Chondrocyte (in vitro differentiated cells): ENCODE data around the gene ALOX12B. TPM values are rescaled to one million over a fixed set of nuclear protein-coding genes. Genes with fewer than 3 reads are reported as not detected.
A peak's percentile ranks its signal among the peaks of the same experiment; 100 is the strongest.

ENCODE experiments used
- DNase-seq: peaks from one replicate; pipeline ENCODE4 v3.0.0; 2021; ENCODE audit warnings: mixed read lengths, low spot score
- H3K27ac Mint-ChIP-seq: one replicate; pipeline ENCODE4 v1.8.0; 2021; ENCODE audit warnings: mild to moderate bottlenecking, moderate library complexity, mixed read lengths; ENCODE audit not compliant: unreplicated experiment
- H3K27me3 Mint-ChIP-seq: 2 replicates; pipeline ENCODE4 v1.8.0; 2021; ENCODE audit warnings: low read depth, mixed read lengths
- H3K36me3 Mint-ChIP-seq: 2 replicates; pipeline ENCODE4 v1.8.0; 2021; ENCODE audit warnings: low read depth, mixed read lengths
- H3K4me1 Mint-ChIP-seq: 2 replicates; pipeline ENCODE4 v1.8.0; 2021; ENCODE audit warnings: low read depth, mild to moderate bottlenecking, mixed read lengths
- H3K4me3 Mint-ChIP-seq: one replicate; pipeline ENCODE4 v1.8.0; 2021; ENCODE audit warnings: mild to moderate bottlenecking, moderate library complexity, mixed read lengths; ENCODE audit not compliant: unreplicated experiment
- H3K9me3 Mint-ChIP-seq: 2 replicates; pipeline ENCODE4 v1.8.0; 2021; ENCODE audit warnings: low read depth, mixed read lengths
- CTCF ChIP-seq: fragments of 200-600 bp; sonication (generic); IDR thresholded peaks from 2 replicates; pipeline ENCODE4 v1.5.0; 2021; ENCODE audit warnings: antibody characterized with exemption, mild to moderate bottlenecking, moderate library complexity
- total RNA-seq: library from RNA; stranded (reverse); gene quantifications from 3 replicates; pipeline ENCODE4 v1.2.1, GENCODE V29; 2021

Gene ALOX12B
- total RNA-seq, 1 donor from 2014 or later, result 0.17 TPM

GRCh38 chr17:8038954-8039610 lies 48.4 kb downstream of the ALOX12B start, which contains the start of gene ALOX15B:
Gene ALOX15B (plus strand): TSS chr17:8039059. CDS start chr17:8039156, 97 bp downstream.
- H3K27ac Mint-ChIP-seq, result no peak within 1 kb of the TSS
- no peak within 1 kb of the TSS for H3K4me3 Mint-ChIP-seq

DNA sequence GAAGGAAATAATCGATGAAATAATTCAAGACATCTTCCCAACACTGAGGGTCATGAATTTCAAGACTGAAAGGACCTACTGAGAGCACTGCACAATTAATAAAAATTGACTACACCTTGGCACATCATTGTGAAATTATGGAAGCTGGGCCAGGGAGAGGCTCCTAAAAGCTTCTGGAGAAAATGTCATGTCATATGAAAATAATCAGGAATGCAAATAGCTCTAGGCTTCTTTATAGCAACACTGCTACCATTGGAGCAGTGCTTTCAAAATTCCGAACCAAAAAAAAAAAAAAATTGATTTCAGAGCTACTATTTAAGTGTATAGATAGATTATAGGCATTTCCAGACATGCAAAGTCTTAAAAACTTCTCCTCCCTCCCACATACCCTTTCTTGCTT lies 55.1 kb downstream of the ALOX12B start:
- TF ChIP-seq CTCF, result no peak
- H3K27ac Mint-ChIP-seq, result no peak overlapping the region
- DNase-seq, result no peak
- no peak overlapping the region for H3K4me3 Mint-ChIP-seq
- H3K36me3 Mint-ChIP-seq, result peaks cover 2% of the 10 kb centered on the region
- peaks cover 42% of the 10 kb centered on the region for H3K27me3 Mint-ChIP-seq
- H3K9me3 Mint-ChIP-seq, result peaks cover 9% of the 10 kb centered on the region
- H3K4me1 Mint-ChIP-seq, result no peaks in the 10 kb centered on the region

More at GRCh38 chr17:8038954-8039610, 48.4 kb downstream of the ALOX12B start, which contains the start of gene ALOX15B:
- TF ChIP-seq CTCF, result no peak
- DNase-seq, result peak; percentile 89
- Mint-ChIP-seq H3K4me1 (peaks cover 3% of the 10 kb centered on the region), H3K36me3 (no peaks in the 10 kb centered on the region), H3K9me3 (no peaks in the 10 kb centered on the region), H3K27me3 (peaks cover 18% of the 10 kb centered on the region)

- Mint-ChIP-seq H3K27me3 (peaks cover 47% of the 10 kb centered on the region), H3K9me3 (peaks cover 9% of the 10 kb centered on the region), H3K4me3 (no peak overlapping the region), H3K27ac (no peak overlapping the region), H3K4me1 (no peaks in the 10 kb centered on the region), H3K36me3 (peaks cover 2% of the 10 kb centered on the region)
- TF ChIP-seq CTCF, result no peak
- no peak for DNase-seq
Observed at GRCh38 chr17:8031950-8032349, 55.6 kb downstream of the ALOX12B start.

GRCh38 chr17:8031261-8031661 lies 56.3 kb downstream of the ALOX12B start:
- Mint-ChIP-seq H3K27ac (no peak overlapping the region), H3K9me3 (peaks cover 9% of the 10 kb centered on the region), H3K36me3 (peaks cover 2% of the 10 kb centered on the region), H3K4me3 (no peak overlapping the region), H3K27me3 (peaks cover 48% of the 10 kb centered on the region), H3K4me1 (no peaks in the 10 kb centered on the region)
- no peak for TF ChIP-seq CTCF
- DNase-seq, result no peak

GRCh38 chr17:8029121-8029520 lies 58.4 kb downstream of the ALOX12B start:
- no peak for DNase-seq
- H3K4me3 Mint-ChIP-seq, result no peak overlapping the region
- peaks cover 2% of the 10 kb centered on the region for H3K36me3 Mint-ChIP-seq
- peaks cover 35% of the 10 kb centered on the region for H3K27me3 Mint-ChIP-seq
- no peak for TF ChIP-seq CTCF
- H3K9me3 Mint-ChIP-seq, result peaks cover 9% of the 10 kb centered on the region
- H3K27ac Mint-ChIP-seq, result no peak overlapping the region
- no peaks in the 10 kb centered on the region for H3K4me1 Mint-ChIP-seq
